NT2/D1 (cell line): ENCODE data around the gene CDKN1A.

ENCODE experiments used
- SUZ12 ChIP-seq: IDR thresholded peaks from 2 replicates; pipeline ENCODE4 v1.6.1; 2011; ENCODE audit not compliant: insufficient read length, insufficient read depth; ENCODE audit errors: extremely low read depth
- YY1 ChIP-seq: IDR thresholded peaks from 2 replicates; pipeline ENCODE4 v1.6.1; 2011; ENCODE audit not compliant: insufficient read length, insufficient read depth

- TF ChIP-seq SUZ12 (no peak), YY1 (no peak)
These were observed 35.3 kb upstream of the CDKN1A start for GRCh38 chr6:36642913-36643817.
